GM18870 (cell line): Measurements from ENCODE around the gene LZTR1.
"Not testable (repeated sequence)": the region's sequence is repeated elsewhere in the genome, so short reads cannot be mapped to it uniquely, and the experiment has no call there.

Experiments used
- ATAC-seq: cut with Tn5 transposase; IDR thresholded peaks from one replicate; pipeline ENCODE4 v1.9.1; 2021; ENCODE audit warnings: moderate library complexity; ENCODE audit not compliant: unreplicated experiment

Gene LZTR1

GRCh38 chr22:20965104-20965887 is 16.8 kb upstream of the LZTR1 start:
- ATAC-seq: no peak

- no peak for ATAC-seq
Measured at GRCh38 chr22:20965888-20966855, 15.9 kb upstream of the LZTR1 start.

- no peak for ATAC-seq
Measured at GRCh38 chr22:20966883-20967696, 15.0 kb upstream of the LZTR1 start, which contains the start of gene AIFM3. AIFM3 (plus strand) TSS chr22:20967255; CDS start chr22:20967945, 690 bp downstream.

DNA sequence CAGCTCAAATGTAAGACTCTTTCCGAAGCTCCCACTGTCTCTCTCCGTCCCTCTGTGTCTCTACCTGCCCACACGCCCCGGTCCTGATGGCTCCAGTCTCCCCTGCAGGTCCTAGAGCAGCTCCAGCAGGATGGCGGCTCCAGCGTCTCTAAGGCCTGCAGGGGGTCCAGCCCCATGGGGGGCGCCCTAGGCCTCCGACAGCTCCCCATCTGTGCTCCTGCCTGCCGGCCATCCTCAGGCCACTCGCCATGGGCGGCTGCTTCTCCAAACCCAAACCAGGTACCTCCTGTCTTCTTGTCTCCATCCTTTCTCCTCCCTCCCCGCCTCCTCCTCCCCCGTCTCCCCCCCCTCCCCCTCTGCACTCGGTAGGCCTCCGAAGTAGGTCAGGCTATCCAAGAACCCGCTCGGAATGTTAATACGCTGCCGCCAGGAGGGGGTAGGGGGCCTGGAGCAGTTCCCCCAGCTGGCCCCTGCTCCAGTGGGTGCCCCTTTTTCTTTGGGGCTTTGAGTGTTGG is 14.3 kb upstream of the LZTR1 start:
- no peak for ATAC-seq

DNA sequence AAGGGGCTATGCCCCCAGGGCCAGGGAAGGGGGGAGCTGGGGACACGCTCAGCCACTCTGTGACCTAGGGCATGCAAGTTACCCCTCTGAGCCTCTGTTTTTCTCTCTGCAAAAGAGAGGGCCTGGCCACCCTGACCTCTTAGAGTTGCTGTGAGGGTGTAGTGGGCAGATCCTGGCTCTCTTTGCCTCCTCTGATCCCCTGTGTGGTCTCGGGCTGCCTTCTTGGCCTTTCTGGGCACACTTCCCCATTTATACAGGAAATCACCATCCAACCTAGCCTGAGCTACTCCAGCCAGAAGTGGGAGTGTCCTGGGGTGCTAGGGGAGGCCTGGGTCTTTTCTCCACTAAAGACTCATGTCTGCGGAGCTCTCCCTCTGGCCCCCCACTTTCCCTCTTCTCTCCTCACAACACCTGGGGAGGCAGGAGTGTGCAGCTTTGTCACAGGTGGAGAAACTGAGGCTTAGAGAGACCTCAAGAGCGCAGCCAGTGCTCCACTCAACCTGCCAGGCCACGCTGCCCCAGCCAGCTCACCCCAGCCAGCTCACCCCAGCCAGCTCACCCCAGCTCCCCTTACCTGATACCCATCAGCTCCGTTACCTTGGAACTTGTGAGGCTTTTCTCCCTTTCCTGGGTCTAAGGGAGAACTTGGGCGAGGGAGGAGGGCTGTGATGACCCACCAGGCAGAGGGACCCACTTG is 13.7 kb upstream of the LZTR1 start:
- ATAC-seq: no peak

DNA sequence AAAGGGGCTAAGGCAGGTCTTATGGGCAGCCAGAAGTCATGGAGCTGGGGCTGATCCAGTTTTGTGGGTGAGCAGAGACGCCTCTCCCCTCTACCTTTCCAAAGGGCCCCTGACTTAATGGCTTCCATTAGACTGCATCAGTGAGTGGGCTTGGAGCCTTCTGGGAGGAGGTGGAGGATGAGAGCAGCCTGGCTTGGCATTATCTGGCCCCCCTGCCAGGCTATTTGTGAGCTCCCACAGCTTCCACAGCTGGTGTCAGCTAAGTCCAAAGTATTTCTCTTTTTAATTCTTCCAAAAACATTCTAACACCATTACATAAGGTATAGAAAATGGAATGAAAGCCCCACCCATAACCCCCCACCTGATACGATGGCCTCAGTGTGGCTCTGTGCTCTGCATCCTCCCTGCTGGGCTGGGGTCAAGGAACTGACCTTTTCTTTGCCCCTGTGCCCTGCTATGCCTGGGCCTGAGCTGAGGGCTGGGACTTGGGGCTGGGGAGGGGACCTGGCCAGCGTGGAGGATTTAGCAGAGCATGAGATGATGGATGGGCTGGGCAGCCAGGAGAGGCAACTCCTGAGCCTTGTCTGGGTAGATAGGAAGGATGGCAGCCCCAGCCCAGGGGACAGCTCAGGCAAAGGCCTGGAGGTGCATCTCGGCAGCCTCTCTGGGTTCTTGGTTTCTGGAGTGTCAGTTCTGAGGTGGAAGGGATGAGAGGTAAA is 11.0 kb upstream of the LZTR1 start:
- ATAC-seq: no peak

GRCh38 chr22:20972014-20972694 is 9.9 kb upstream of the LZTR1 start:
- ATAC-seq: not testable (repeated sequence)

GRCh38 chr22:20972933-20973577 is 9.0 kb upstream of the LZTR1 start:
- ATAC-seq: no peak

DNA sequence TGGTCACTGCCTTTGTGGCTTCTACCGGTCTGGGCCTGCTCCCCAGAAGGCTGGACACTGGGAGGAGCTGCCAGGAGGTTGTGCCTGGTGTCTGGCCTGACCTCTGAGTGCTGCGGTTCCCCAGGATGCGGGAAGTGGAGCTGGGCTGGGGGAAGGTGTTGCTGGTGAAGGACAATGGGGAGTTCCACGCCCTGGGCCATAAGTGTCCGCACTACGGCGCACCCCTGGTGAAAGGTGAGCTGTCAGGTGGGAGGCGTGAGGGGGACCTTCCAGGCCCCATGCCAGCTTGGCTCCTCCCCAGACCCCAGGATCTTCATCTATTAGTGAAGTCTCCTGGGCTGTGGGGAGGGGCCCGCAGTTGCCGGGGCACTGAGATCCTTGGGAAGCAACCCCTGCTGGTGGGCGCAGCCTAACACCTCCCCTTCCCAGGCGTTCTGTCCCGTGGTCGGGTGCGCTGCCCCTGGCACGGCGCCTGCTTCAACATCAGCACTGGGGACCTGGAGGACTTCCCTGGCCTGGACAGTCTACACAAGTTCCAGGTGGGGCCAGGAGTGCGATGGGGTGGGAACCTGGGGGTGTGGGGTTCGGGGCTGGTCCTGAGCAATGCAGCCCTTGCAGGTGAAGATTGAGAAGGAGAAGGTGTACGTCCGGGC is 8.3 kb upstream of the LZTR1 start:
- no peak for ATAC-seq

- ATAC-seq: no peak
Measured at GRCh38 chr22:20974336-20974955, 7.7 kb upstream of the LZTR1 start.

GRCh38 chr22:20975541-20976290 is 6.4 kb upstream of the LZTR1 start:
- ATAC-seq: no peak

- ATAC-seq: no peak
Measured at GRCh38 chr22:20976291-20976877, 5.7 kb upstream of the LZTR1 start.

- no peak for ATAC-seq
Measured at GRCh38 chr22:20977019-20977418, 5.1 kb upstream of the LZTR1 start.

- no peak for ATAC-seq
Measured at GRCh38 chr22:20977516-20978170, 4.5 kb upstream of the LZTR1 start.

GRCh38 chr22:20978419-20978818 is 3.7 kb upstream of the LZTR1 start:
- ATAC-seq: no peak
